SJCRH30 (cell line): ENCODE measurements around the gene MYO18B. TPM values are rescaled to one million over a fixed set of nuclear protein-coding genes. Genes with fewer than 3 reads are reported as not detected.

Experiments
- DNase-seq, 2 experiments: peaks; one replicate each; pipeline ENCODE4 v3.0.0-alpha.2; 2015 to 2020
- H3K27ac ChIP-seq: fragments of 250-450 bp; sonication (Bioruptor Pico); 2 replicates; pipeline ENCODE4 v1.5.1; 2020; ENCODE audit warnings: mild to moderate bottlenecking, moderate library complexity
- H3K27me3 ChIP-seq: fragments of 250-450 bp; sonication (Bioruptor Pico); 2 replicates; pipeline ENCODE4 v1.5.1; 2020; ENCODE audit warnings: mild to moderate bottlenecking, moderate library complexity
- H3K36me3 ChIP-seq: fragments of 250-450 bp; sonication (Bioruptor Pico); 2 replicates; pipeline ENCODE4 v1.5.1; 2020; ENCODE audit warnings: mild to moderate bottlenecking, moderate library complexity
- H3K4me1 ChIP-seq: fragments of 250-450 bp; sonication (Bioruptor Pico); 2 replicates; pipeline ENCODE4 v1.5.1; 2020; ENCODE audit warnings: mild to moderate bottlenecking, moderate library complexity
- H3K4me3 ChIP-seq: fragments of 250-450 bp; sonication (Bioruptor Pico); 2 replicates; pipeline ENCODE4 v1.5.1; 2020; ENCODE audit warnings: mild to moderate bottlenecking, moderate library complexity
- H3K9me3 ChIP-seq: fragments of 250-450 bp; sonication (Bioruptor Pico); replicated peaks from 2 replicates; pipeline ENCODE4 v1.5.1; 2020; ENCODE audit warnings: mild to moderate bottlenecking, moderate library complexity
- total RNA-seq: library from RNA; depleted of rRNA; stranded (reverse); fragments of >200 nt; shearing (Covaris generic); gene quantifications from 2 replicates; pipeline ENCODE4 v1.2.3, GENCODE V29; 2014

The MYO18B gene
- total RNA-seq, 1 experiment from 2014 or later: 40.6 TPM

DNA sequence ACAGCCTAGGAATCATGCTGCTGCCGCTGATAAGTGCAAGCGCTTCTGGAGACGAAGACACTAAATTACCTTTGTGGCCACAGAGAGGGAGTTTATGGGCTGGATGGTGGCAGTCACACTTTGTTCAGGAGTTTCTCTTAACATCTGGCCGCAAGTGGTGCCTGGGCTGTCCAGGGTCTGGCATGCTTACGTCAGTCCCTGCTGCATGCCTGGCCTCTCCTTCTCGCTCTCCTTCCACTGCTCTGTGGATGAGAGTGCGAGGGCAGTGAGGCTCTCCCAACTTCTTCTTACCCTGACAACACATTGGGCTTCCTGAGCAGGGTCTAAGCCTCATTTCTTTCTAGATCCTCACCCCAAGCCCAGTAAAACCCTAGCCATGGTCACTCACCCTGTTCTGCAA lies 266.6 kb downstream of the MYO18B start:
- H3K36me3 ChIP-seq: peaks cover 57% of the 10 kb centered on the region
- no peak overlapping the region for H3K27ac ChIP-seq
- H3K4me3 ChIP-seq: no peak overlapping the region
- H3K4me1 ChIP-seq: no peaks in the 10 kb centered on the region
- H3K27me3 ChIP-seq: no peaks in the 10 kb centered on the region
- no peak for DNase-seq
- H3K9me3 ChIP-seq: no peaks in the 10 kb centered on the region

DNA sequence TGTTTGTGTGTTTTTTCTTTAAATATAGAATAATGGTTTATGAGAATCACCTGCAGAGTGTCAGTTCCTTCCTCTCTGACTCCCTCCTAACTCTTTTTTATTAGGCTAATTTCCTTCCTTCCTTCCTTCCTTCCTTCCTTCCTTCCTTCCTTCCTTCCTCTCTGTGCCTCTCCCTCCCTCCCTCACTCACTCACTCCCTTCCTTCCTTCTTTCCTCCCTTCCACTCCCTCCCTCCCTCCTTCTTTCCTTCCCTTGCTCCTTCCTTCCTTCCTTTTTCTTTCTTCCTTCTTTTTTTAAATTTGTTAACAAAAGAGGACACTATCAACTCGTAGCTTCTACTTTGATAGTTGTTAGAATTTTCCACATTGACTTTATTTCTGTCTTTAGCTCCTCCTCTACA lies 274.9 kb downstream of the MYO18B start:
- no peak for DNase-seq
- no peaks in the 10 kb centered on the region for H3K27me3 ChIP-seq
- H3K36me3 ChIP-seq: peaks cover 35% of the 10 kb centered on the region
- peaks cover 5% of the 10 kb centered on the region; the same call in 1 of the 2 replicates for H3K9me3 ChIP-seq
- no peak overlapping the region for H3K27ac ChIP-seq
- no peaks in the 10 kb centered on the region for H3K4me1 ChIP-seq
- no peak overlapping the region for H3K4me3 ChIP-seq

DNA sequence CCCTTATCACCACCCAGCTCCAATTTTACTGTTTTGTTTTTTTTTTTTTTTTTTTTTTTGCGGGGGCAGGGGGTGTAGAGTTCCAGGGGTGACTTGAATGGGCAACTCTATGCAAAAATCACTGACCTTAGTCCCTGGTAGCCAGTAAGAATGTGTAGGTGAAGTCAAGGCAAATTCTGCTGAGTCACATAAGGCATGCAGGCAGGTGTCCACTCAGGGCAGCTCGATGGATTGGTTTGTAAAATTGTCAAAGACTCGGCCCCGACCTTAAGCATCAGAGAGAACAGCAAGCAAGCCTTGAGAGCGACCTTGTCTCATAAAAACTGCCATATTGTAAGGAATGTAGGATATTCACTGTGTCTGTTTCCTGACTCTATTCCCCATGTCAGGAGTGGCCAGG lies 275.9 kb downstream of the MYO18B start:
- Histone ChIP-seq H3K36me3 (peaks cover 41% of the 10 kb centered on the region), H3K9me3 (peaks cover 5% of the 10 kb centered on the region; the same call in 1 of the 2 replicates), H3K27ac (no peak overlapping the region), H3K4me3 (no peak overlapping the region), H3K4me1 (no peaks in the 10 kb centered on the region), H3K27me3 (no peaks in the 10 kb centered on the region)
- no peak for DNase-seq

DNA sequence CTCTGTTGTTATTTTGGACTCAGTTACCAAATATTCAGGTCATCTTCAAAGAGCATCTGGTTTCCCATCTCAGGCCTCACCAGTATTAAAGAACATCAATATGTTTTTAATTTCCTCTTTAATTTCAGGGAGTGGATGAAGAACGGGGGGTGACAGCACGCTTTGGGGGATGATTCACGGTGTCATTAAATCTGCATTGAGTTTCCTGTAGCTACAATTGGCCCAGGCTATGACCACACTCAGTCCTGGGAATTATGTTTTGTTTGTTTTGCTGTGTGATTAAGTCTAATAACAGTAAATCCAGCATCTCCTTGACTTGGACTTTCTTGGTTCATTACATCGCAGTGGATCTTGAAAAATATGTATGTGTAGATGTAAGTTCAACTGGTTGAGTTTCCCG lies 277.6 kb downstream of the MYO18B start:
- Histone ChIP-seq H3K27me3 (no peaks in the 10 kb centered on the region), H3K4me3 (no peak overlapping the region), H3K27ac (no peak overlapping the region), H3K9me3 (peaks cover 5% of the 10 kb centered on the region; the same call in 1 of the 2 replicates), H3K4me1 (no peaks in the 10 kb centered on the region), H3K36me3 (peaks cover 42% of the 10 kb centered on the region)
- DNase-seq: no peak

DNA sequence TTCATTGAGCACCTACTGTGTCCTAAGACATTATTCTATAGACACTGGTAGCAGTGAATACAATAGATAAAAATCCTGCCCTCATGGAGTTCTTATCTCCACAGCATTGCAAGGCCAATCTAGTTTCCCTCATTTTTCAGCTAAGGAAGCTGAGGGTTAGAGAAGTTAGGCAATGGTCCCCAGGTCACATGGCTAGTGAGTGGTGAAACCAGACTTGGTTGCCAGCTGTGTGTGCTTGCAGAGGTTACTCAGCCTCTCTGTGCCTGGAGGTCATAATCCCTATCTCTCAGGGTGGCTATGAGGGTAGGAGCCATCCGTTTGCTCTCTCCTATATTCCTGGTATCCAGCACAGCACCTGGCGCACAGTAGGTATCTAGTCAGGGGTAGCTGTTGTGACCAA lies 279.5 kb downstream of the MYO18B start:
- Histone ChIP-seq H3K4me3 (no peak overlapping the region), H3K36me3 (peaks cover 33% of the 10 kb centered on the region), H3K9me3 (no peaks in the 10 kb centered on the region), H3K27me3 (no peaks in the 10 kb centered on the region), H3K27ac (no peak overlapping the region), H3K4me1 (no peaks in the 10 kb centered on the region)
- no peak for DNase-seq

DNA sequence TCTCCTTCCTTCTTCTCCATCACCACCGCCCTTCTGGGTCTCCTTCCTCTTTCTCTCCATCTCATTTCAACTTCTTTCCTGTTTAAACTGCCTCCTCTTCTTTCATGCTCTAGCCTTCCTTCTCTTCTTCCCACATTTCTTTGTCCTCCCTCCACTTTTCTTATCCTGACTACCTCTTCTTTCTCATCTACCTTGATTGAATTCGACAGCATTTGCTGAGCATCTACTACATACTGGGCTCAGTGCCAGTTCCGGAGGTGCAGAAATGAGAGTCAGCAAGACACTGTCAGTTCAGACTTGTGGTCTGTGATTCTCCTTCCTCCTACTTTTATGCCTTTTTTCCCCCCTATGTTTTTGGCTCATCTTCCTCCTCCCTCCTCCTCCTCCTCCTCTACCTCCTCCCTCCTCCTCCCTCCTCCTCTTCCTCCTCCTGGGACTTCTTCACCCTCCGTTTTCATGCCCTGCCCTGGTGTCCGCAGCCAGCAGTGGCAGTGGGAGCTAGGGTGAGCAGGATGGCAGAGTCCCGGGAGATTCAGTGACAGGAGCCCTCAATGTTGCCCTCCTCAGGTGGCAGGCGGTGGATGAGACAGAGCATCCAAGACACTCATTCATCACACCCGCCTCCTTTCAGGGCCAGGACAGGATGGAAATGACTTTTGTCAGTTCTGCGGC lies 281.3 kb downstream of the MYO18B start:
- H3K27ac ChIP-seq: no peak overlapping the region
- no peaks in the 10 kb centered on the region for H3K27me3 ChIP-seq
- no peak for DNase-seq
- H3K4me1 ChIP-seq: no peaks in the 10 kb centered on the region
- H3K9me3 ChIP-seq: no peaks in the 10 kb centered on the region
- H3K36me3 ChIP-seq: peaks cover 41% of the 10 kb centered on the region
- no peak overlapping the region for H3K4me3 ChIP-seq

DNA sequence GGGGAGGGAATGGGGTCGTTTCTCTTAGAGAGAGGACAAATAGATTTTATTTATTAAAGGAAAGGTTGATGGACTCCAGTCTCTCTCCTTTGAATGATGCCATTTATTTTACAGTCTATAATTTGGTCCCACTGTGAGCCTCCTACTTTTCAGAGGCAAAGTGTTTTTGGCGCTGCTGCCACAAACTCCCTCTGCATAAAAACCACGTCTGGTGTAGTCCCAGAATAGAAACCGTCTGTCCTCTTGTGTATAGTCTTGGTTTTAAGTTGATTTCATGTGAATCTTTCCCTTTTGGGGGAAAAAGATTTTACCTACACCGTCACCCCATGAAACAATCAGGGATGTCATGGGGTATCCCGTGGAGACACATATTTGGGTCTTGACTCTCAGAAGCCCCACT lies 283.6 kb downstream of the MYO18B start:
- Histone ChIP-seq H3K27ac (no peak overlapping the region), H3K9me3 (no peaks in the 10 kb centered on the region), H3K27me3 (no peaks in the 10 kb centered on the region), H3K4me3 (no peak overlapping the region), H3K36me3 (peaks cover 47% of the 10 kb centered on the region), H3K4me1 (no peaks in the 10 kb centered on the region)
- no peak for DNase-seq

DNA sequence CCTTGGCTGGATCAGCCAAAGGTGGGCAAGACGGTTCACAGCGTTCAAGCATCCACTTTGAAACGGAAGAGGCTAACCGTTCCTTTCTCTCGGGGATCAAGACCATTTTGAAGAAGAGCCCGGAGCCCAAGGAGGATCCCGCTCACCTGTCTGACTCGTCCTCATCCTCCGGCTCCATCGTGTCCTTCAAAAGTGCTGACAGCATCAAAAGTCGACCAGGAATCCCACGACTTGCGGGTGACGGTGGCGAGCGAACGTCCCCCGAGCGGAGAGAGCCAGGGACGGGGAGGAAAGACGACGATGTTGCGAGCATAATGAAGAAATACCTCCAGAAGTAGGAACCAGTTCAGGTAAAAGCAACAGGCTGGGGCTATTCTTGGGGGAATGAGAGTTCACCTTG lies 285.4 kb downstream of the MYO18B start:
- Histone ChIP-seq H3K27me3 (no peaks in the 10 kb centered on the region), H3K9me3 (no peaks in the 10 kb centered on the region)

DNA sequence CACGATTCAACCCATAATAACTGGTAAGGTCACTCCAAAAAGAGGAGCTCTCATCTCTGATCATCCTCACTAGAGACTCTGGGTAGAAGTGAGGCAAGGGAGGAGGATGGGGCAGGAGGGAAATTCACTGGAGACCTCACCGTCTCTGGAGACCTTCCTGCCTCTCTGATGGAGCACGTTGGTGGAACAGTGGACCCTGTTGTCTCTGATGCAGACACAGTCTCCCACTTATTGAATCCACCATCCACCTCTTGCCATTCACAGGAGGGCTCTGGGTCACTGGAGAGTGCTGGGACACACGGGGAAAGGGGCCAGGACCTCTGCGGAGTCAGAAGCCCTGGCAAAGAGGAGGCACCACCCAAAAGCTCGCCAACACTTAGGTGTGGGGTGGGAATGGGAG lies 289.7 kb downstream of the MYO18B start:
- no peaks in the 10 kb centered on the region for H3K9me3 ChIP-seq
- H3K4me3 ChIP-seq: no peak overlapping the region
- H3K4me1 ChIP-seq: no peaks in the 10 kb centered on the region
- H3K27ac ChIP-seq: no peak overlapping the region
- H3K27me3 ChIP-seq: no peaks in the 10 kb centered on the region
- peaks cover 22% of the 10 kb centered on the region for H3K36me3 ChIP-seq
- DNase-seq: no peak

More for the DNA sequence above, 285.4 kb downstream of the MYO18B start:
- no peak for DNase-seq
- Histone ChIP-seq H3K27ac (no peak overlapping the region), H3K4me1 (no peaks in the 10 kb centered on the region), H3K36me3 (peaks cover 42% of the 10 kb centered on the region), H3K4me3 (no peak overlapping the region)

DNA sequence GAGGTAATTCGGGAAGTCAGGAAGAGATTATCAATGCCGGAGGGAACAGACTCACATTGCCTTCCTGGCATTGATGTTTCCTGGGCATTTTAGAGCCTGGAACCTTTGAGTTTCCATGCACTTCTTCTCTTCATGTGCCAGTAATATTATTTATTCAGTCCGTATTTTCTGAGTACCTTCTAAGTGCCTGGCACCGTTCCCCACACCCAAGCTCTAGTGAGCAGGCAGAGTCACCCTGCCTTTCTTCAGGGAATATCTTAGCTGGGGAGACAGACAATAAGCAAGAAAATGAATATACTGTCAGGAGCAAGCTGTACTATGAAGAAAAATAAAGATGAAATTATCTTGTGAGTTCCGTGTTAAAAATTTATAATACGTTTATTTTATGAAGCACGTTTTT lies 291.1 kb downstream of the MYO18B start:
- no peak for DNase-seq
- H3K27ac ChIP-seq: no peak overlapping the region
- H3K27me3 ChIP-seq: no peaks in the 10 kb centered on the region
- H3K9me3 ChIP-seq: no peaks in the 10 kb centered on the region
- peaks cover 15% of the 10 kb centered on the region for H3K36me3 ChIP-seq
- H3K4me1 ChIP-seq: no peaks in the 10 kb centered on the region
- H3K4me3 ChIP-seq: no peak overlapping the region

DNA sequence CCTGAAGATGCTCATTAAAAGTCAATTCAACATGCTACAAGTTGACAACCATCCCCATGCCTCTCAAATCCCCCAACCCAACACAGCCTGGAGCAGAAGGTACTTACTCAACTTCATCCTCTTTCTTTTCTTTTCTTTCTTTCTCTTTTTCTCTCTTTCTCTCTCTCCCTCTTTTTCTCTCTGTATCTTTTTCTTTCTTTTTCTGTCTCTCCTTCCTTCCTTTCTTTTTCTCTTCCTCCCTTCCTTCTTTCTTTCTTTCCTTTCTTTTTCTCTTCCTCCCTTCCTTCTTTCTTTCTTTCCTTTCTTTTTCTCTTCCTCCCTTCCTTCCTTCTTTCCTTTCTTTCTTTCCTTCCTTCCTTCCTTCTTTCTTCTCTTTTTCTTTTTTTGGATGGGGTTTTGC lies 291.6 kb downstream of the MYO18B start:
- DNase-seq: no peak
- Histone ChIP-seq H3K4me1 (no peaks in the 10 kb centered on the region), H3K9me3 (no peaks in the 10 kb centered on the region), H3K4me3 (no peak overlapping the region), H3K27ac (no peak overlapping the region), H3K36me3 (peaks cover 13% of the 10 kb centered on the region), H3K27me3 (no peaks in the 10 kb centered on the region)

DNA sequence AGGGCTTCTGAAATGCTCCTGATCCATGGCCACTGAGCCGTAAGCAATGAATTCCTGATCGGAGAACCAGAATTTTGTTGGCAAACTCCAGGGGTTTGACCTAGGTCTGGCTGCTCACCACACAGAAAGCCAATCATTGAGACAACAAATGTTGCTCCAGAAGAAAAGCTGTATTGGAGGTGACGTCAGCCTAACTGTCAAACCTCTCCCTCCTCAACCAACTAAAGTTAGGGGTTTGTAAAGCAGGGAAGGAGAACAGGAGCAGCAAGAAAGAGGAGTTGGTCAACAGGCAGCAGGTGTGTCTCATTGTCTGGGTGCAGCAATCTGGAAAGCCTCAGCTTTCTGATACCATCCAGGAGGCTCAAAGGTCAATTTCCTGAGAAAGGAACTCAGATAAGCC lies 293.5 kb downstream of the MYO18B start:
- H3K36me3 ChIP-seq: peaks cover 9% of the 10 kb centered on the region
- DNase-seq: no peak
- no peak overlapping the region for H3K27ac ChIP-seq

DNA sequence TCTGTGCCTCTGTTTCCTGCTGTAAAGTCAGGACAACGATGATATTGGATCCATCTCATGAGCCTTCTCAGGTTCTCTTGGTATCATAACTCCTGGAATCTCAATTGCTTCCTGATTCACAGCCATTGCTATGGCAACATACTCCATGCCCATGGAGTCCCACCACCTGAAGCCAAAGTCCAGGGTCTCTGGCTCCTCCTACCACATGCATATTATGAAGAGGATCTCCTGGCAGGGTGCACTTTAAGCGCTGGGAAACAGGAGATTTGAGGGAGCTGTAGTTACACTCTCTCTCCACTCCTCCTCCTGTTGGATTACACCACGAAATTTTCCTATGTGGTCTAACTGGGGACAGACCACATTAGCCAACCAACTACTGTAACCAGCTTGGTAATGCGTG lies 296.4 kb downstream of the MYO18B start:
- Histone ChIP-seq H3K27me3 (no peaks in the 10 kb centered on the region), H3K36me3 (no peaks in the 10 kb centered on the region; the same call in 1 of the 2 replicates), H3K27ac (no peak overlapping the region), H3K4me1 (no peaks in the 10 kb centered on the region), H3K9me3 (no peaks in the 10 kb centered on the region), H3K4me3 (no peak overlapping the region)
- DNase-seq: no peak

More for the DNA sequence above, 293.5 kb downstream of the MYO18B start:
- no peaks in the 10 kb centered on the region for H3K9me3 ChIP-seq
- H3K27me3 ChIP-seq: no peaks in the 10 kb centered on the region
- no peaks in the 10 kb centered on the region for H3K4me1 ChIP-seq
- H3K4me3 ChIP-seq: no peak overlapping the region

DNA sequence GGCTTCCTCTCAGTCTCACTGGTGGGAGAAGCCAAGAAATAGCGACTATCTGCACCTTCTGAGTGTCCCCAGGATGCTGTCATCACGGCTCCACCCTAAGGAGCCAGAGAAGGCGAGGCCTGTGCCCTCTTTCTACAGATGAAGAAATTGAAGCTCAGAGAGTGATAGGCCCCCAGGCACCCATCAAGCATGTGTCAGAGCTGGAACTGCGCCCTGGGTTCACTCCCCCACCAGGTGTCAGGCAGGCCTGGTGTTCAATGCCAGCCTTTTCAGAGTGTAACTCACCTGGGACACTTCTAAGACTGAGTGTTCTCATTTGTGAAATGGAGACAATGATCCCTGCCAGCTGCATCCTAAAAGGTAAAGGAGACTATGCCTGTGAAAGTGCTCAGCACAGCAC lies 299.9 kb downstream of the MYO18B start:
- Histone ChIP-seq H3K4me1 (no peaks in the 10 kb centered on the region), H3K9me3 (no peaks in the 10 kb centered on the region), H3K27ac (no peak overlapping the region), H3K27me3 (no peaks in the 10 kb centered on the region), H3K4me3 (no peak overlapping the region), H3K36me3 (no peaks in the 10 kb centered on the region)
- DNase-seq: no peak

DNA sequence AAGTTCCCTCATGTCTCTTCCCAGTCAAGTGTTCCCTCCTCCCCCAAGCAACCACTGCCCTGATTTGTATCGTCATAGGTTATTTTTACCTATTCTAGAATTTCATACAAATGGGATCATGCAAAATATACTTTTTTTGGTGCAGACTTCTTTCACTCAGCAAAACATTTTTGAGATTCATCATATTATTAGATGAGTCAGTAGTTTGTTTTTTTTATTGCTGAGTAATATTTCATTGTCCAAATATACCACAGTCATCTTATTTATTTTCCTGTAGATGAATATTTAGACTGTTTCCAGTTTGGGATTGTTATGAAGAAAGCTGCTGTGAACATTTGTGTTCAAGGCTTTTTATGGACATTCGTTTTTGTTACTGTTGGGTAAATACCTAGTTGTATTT lies 301.0 kb downstream of the MYO18B start:
- DNase-seq: no peak
- no peaks in the 10 kb centered on the region for H3K27me3 ChIP-seq
- no peaks in the 10 kb centered on the region for H3K9me3 ChIP-seq
- H3K4me1 ChIP-seq: no peaks in the 10 kb centered on the region
- H3K36me3 ChIP-seq: no peaks in the 10 kb centered on the region
- H3K27ac ChIP-seq: no peak overlapping the region
- H3K4me3 ChIP-seq: no peak overlapping the region

DNA sequence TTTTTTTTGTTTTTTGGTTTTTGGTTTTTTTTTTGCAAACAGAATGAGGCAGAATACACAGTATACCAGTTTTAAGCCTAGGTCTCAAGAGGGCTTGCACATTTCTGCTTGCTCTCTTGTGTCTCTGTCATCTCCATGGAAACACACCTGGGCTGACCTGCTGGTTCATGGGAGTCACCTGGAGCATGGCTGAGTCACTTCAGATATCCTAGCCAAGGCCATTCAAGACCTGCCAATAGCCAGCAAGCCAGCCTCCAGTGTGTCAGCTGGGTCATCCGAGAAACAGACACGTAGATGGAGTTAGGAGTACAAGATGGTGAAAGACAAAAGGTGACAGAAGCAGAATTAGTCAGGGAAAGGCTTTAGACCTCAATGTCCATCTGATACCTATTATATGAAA lies 303.1 kb downstream of the MYO18B start:
- no peaks in the 10 kb centered on the region for H3K36me3 ChIP-seq
- no peak for DNase-seq
- no peak overlapping the region for H3K27ac ChIP-seq
- no peaks in the 10 kb centered on the region for H3K4me1 ChIP-seq
- H3K9me3 ChIP-seq: no peaks in the 10 kb centered on the region
- H3K27me3 ChIP-seq: no peaks in the 10 kb centered on the region
- H3K4me3 ChIP-seq: no peak overlapping the region
